GM12891 (cell line): ENCODE data around the gene BACH2.

ENCODE experiments used
- DNase-seq: peaks from one replicate; pipeline ENCODE4 v3.0.0; 2011; ENCODE audit warnings: low spot score; ENCODE audit not compliant: insufficient read length
- FAIRE-seq: peaks from 2 replicates; lab custom pipeline; 2011; peaks lifted over from hg19 to GRCh38; lab: Jason Lieb, UNC
- PAX5 ChIP-seq: IDR thresholded peaks from 2 replicates; pipeline ENCODE4 v1.6.1; 2011; ENCODE audit warnings: low read length, moderate library complexity, mild to moderate bottlenecking; ENCODE audit not compliant: insufficient read depth, severe bottlenecking
- POLR2A ChIP-seq: IDR thresholded peaks from 2 replicates; pipeline ENCODE4 v1.6.1; 2011; ENCODE audit warnings: low read depth, low read length, control low read depth
- POLR2AphosphoS5 ChIP-seq: IDR thresholded peaks from 2 replicates; pipeline ENCODE4 v1.6.1; 2011; ENCODE audit warnings: low read depth, low read length, control low read depth
- POU2F2 ChIP-seq: IDR thresholded peaks from 2 replicates; pipeline ENCODE4 v1.6.1; 2011; ENCODE audit warnings: low read depth, mild to moderate bottlenecking, control low read depth, low read length, moderate library complexity
- SPI1 ChIP-seq: IDR thresholded peaks from 2 replicates; pipeline ENCODE4 v1.6.1; 2011; ENCODE audit warnings: low read depth, low read length, control low read depth
- TAF1 ChIP-seq: IDR thresholded peaks from 2 replicates; pipeline ENCODE4 v1.6.1; 2011; ENCODE audit warnings: low read depth, low read length, control low read depth

BACH2 gene

GRCh38 chr6:89970609-89971337, 325.9 kb downstream of the BACH2 start:
- FAIRE-seq (no peak), DNase-seq (no peak)

DNA sequence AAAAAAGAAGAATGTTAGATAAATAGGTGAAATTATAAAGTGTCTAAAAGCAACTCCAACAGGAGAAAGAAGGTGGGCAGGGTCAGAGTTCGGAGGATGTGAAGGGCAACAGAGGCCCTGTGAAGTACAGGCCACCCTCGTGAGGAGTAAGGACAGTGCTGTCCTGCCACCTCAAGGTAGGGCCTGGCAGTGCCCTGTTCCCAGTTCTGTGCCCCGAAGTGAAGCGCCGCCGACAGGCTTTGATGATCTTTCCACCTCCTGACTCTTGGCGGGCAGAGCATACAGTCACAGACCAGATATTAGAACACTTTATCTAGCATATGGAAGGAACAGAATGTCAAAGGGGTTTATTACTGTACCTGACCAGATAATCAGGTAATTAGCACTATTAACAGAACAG, 326.6 kb downstream of the BACH2 start:
- FAIRE-seq (no peak), DNase-seq (no peak)
- TF ChIP-seq POLR2AphosphoS5 (no peak), POLR2A (no peak), POU2F2 (no peak), TAF1 (no peak), PAX5 (no peak), SPI1 (no peak)

More at GRCh38 chr6:89970609-89971337, 325.9 kb downstream of the BACH2 start:
- TF ChIP-seq PAX5 (no peak), TAF1 (no peak), POLR2AphosphoS5 (no peak), POU2F2 (no peak), POLR2A (no peak), SPI1 (no peak)

GRCh38 chr6:89966913-89967312, 329.7 kb downstream of the BACH2 start:
- FAIRE-seq, result no peak
- TF ChIP-seq SPI1, result no peak
- no peak for TF ChIP-seq TAF1
- no peak for DNase-seq

- no peak for FAIRE-seq
- DNase-seq, result no peak
- no peak for TF ChIP-seq SPI1
- TF ChIP-seq TAF1, result no peak
- TF ChIP-seq POU2F2, result no peak
- no peak for TF ChIP-seq PAX5
- no peak for TF ChIP-seq POLR2A
- no peak for TF ChIP-seq POLR2AphosphoS5
These were observed 330.5 kb downstream of the BACH2 start for GRCh38 chr6:89966228-89966544.

DNA sequence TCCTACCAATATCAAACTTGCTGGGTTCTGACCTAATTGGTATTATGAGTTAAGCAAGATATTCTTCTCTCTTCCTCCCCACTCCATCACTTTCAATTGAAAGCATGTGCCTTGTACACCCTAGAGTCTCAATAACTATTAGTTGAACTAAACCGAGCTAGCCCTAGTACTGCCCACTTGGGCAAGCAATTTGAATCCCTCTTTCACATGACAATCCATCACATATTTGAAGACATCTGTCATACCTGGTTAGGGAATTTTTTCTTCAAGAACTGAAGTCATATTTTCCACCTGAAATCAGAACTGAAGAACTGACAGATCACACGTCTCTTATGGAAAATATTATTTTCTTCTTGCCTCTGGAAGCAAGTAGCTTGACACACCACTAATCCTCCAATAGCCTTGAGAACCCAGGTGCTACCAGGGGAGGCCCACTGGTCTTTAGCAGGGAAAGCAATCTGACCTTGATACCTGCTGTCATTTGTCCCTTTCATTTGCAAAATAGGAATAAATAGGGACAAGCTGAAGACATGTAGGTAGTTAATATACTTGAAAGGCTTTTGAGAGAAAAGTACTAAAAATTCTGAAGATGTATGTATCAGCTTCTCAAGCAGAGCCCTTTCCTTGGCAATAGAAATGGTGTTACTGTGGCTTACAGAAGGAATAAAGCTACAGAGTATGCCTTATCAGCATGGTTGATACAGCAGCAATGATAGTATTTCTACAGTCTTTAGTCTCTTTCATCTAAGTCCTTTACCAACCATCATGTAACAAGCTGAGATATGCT, 331.0 kb downstream of the BACH2 start:
- TF ChIP-seq POU2F2 (no peak), SPI1 (no peak), TAF1 (no peak), PAX5 (no peak), POLR2AphosphoS5 (no peak), POLR2A (no peak)
- FAIRE-seq (no peak), DNase-seq (no peak)

GRCh38 chr6:89963391-89963790, 333.3 kb downstream of the BACH2 start:
- DNase-seq (no peak), FAIRE-seq (no peak)
- TF ChIP-seq TAF1, result no peak
- TF ChIP-seq POLR2A, result no peak

DNA sequence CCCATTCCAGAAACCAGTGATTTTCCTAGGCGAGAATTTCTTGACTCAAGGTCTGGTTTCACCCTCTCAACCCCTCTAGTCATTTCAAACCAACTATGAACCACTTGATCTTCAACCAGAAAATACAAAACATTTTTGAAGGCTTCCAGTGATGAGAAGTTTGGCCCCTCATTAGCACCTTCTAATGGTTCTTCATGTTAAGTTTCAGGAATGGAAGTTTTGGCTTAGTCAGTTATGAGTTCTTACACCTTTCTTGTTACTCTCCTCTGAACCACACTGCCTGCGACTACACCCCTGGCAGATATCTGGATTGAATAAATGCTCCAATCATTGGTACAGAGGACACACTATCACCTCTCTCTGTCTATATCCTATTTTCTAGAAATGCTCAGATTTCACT, 335.2 kb downstream of the BACH2 start:
- FAIRE-seq (no peak), DNase-seq (no peak)
- TF ChIP-seq TAF1, result no peak
- no peak for TF ChIP-seq POLR2AphosphoS5
- no peak for TF ChIP-seq PAX5
- TF ChIP-seq POU2F2, result no peak
- TF ChIP-seq SPI1, result no peak
- no peak for TF ChIP-seq POLR2A

DNA sequence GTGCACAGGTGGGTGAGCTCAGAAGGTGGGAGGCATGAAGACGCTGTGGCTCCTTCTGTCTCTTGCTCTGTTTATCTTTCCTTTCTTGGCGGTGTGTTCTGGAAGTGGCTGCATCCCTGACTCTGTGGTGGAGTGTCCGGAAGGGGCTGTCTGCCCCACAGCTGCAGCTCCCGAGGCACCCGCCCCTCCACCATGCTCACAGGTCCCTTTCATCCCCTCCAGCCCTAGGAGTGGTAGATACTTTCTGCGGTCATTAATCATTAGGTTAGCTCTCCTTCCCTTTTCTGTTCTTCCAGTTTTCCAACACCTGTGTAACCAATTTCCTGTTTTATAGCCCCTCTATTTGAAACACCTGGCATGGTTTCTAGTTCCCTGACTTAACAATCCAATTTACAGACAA, 336.8 kb downstream of the BACH2 start:
- TF ChIP-seq POLR2A (no peak), TAF1 (no peak), POLR2AphosphoS5 (no peak), PAX5 (no peak)
- no peak for FAIRE-seq
- DNase-seq, result no peak

DNA sequence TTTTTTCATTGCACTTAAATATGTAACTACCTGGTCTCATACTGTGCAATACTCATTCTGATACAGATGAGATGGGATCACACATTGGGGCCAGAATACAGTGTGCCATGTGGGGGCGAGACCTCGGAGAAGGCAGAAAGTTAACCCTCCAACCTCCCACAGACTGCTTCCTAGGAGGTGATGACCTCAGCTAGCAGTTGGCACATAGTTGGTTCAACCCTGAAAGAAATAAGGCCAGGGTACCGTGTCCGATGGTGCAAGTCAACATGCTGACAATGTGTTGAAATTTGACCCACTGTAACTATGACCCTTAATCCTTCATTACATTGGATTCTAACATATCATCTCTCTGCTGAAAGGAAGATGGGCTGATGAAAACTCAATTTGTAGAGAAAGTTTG, 340.5 kb downstream of the BACH2 start:
- FAIRE-seq, result no peak
- no peak for DNase-seq
- no peak for TF ChIP-seq PAX5
- no peak for TF ChIP-seq POLR2AphosphoS5
- TF ChIP-seq TAF1, result no peak
- no peak for TF ChIP-seq POU2F2
- TF ChIP-seq SPI1, result no peak
- TF ChIP-seq POLR2A, result no peak

DNA sequence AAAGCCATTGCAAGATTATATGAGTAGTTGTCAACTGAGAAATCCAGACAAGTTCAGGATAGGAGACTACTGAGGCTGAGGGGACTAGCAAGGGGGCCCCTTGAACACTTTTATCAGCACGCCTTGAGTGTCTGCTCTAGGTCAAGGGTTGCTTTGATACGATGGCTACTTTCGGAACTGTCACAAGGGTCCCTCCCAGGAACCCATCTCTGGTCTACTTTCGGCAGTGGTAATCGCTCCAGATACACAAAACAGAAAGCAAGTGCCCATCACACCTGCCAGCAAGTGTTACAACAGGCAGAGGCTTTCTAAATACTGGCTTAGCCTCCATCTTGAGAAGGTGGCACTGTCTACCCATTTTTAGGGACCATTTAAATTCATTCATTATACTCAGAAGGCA, 341.3 kb downstream of the BACH2 start:
- DNase-seq (no peak), FAIRE-seq (no peak)
- TF ChIP-seq POLR2A (no peak), PAX5 (no peak), SPI1 (no peak), TAF1 (no peak), POLR2AphosphoS5 (no peak), POU2F2 (no peak)

DNA sequence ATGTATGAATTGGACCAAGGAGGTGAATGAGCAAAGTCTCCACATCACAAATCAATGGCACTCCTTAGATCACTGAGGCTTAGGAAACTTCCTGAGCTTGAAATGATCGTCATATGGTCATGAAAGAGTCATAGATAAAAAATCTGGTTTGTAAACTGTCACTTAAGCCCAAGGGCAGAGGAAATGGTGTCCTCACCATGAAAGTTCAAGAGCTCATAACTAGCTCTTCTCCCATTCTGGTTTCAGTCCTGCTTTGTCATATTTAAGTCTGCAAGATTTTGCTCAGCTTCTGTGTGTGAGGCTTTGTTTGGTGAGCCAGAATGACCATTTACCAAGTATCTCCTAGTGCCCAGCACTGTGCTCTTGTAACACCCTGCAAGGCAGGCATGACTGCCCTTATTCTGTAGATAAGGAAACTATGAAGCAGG, 341.9 kb downstream of the BACH2 start:
- TF ChIP-seq POU2F2 (no peak), TAF1 (no peak), SPI1 (no peak), PAX5 (no peak), POLR2A (no peak), POLR2AphosphoS5 (no peak)
- DNase-seq, result no peak
- FAIRE-seq, result no peak
